Activated CD4-positive, alpha-beta T cell treated with anti-CD3 and anti-CD28 coated beads, Interleukin-2, amount 50 U/mL, for 24 hours (primary cell): ENCODE results near the gene RAB3A.
A peak's percentile ranks its signal among the peaks of the same experiment; 100 is the strongest.

Experiments used
- DNase-seq, 2 donors: peaks; one replicate each; pipeline ENCODE4 v3.0.0-alpha.2; 2020; ENCODE audit warnings: low read depth in 1 of 2, low spot score in 1 of 2

Gene RAB3A

DNA sequence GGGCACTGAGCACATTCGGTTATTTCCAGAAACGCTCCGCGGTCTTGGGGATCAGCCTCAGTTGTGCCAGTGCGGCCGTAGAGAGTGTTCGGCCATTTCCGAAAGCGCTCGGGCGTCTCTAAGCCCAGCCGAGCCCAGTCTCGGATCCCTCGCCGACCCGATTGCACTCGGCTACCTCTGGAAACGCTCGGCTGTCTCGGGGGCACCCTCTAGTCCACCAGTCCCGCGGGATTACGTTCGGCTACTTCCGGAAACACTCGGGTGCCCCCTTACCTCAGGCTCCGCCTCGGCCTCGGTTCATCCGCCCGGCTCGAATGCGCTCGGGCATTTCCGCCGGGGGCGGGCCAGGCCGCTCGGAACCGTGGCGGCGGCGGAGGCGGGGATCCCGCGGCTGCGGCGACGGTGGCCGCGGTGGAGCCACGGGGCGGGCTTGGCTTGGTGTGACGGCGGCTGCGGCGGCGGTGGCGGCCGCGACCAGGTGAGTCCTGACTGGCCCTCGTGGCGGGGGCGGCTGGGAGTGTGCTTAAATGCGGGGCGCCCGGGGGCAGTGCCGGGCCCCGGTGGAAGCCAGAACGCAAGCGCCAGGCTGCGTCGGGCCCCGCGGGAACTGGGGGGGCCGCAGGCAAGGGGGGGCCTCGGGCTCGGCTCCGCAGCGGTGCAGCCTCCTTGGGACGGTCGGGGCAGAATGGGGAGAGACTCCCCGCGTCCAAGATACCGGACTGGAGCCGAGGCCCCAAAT, 50.9 kb downstream of the RAB3A start, which contains the start of gene PIK3R2:
TSS of gene PIK3R2 (plus strand) at position 347 of the 739 bp plus-strand sequence. CDS start 2,717 bp downstream, outside the sequence.
- peak; percentile 98 to 100 for DNase-seq

DNA sequence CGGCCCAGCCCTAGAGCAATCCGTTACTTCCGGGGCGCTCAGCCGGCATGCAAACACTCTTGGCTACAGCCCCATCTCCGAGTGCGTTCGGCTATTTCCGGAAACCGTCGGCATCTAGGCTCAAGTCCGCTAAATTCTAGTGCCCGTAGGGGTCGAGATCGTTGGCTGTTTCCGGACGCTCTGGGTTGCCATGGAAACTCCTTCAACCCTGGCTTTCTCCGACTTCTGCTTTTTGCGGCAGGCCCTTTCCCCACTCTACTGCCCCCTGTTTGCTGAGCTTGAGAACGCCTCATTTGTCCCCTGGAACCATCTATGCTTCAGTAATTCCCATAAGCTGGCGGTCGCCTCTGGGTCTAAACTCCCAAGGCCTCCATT, 51.4 kb downstream of the RAB3A start:
- peak; percentile 93 to 96 for DNase-seq

DNA sequence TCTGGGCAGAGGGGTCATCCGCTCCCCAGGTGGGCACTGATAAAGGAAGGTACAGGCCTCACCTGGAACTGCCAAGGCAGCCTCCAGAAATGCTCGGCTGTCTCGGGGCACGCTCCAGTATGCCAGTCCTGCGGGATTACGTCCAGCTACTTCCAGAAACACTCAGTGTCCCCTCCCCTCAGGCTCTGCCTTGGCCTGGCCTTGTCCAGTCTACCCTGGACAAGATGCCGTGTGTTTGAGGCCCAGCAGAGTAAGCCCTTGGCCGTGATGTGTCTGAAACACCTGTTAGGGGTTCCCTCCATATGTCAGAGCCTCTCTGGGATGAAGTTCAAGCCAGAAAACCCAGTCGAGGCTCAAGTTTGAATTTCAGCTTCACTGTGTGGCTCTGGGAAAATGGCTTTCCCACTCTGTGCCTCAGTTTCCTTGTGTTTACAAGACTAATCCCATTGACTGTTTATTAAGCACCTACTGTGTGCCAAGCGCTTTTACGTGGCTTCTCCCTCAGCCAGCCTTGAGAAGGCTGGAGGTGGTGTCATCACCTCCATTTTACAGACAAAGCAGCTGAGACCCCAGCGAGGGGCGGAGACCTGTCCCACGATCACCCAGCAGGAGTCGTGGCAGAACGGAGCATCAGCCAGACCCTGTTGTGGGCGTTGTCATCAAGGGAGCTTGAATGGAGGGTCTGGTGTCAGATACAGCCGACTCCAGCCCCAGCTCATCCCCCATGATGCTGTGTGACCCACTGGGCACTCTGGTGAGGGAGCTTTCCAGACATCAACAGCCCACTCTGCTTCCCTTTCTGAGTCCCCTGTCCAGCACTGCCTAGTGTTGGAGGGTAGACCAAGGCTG, 52.8 kb downstream of the RAB3A start:
- no peak for DNase-seq

DNA sequence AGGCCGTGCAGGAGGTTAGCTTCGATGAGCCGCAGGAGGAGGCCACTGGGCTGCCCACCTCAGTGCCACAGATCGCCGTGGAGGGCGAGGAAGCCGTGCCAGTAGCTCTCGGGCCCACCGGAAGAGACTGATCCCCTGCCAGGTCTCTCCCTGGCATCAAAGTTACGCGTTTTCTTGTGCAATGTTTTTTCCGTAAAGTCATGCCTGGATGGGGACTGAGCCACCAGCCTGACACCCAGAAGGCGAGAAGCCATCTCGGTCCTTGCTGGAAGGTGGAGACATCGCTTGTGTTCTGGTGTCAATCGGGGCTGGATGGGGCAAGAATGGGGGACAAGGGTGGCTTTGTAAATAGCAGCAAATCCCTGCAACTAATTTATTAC, 54.3 kb downstream of the RAB3A start:
- DNase-seq, result no peak

DNA sequence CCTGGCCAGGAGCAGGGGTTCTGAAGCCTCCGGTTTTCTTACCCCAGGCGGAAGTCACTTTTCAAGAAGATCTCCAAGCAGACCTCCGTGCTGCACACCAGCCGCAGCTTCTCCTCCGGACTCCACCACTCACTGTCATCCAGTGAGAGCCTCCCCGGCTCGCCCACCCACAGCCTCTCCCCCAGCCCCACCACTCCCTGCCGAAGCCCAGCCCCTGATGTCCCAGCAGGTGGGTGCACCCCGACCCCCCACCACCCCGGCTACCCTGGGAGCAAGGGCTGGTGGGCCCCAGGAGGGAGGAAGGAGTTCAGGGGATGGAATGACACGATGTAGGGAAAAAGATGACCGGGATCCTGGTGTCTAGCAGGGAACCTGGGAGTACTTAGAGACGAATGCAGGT, 56.4 kb downstream of the RAB3A start:
- no peak for DNase-seq
